Effector CD4-positive, alpha-beta T cell (primary cell): ENCODE results near the gene SYT5.
"Not testable (repeated sequence)": the region's sequence is repeated elsewhere in the genome, so short reads cannot be mapped to it uniquely, and the experiment has no call there.

Source experiments
- DNase-seq: peaks from one replicate; pipeline ENCODE4 v3.0.0-alpha.2; 2020

SYT5 gene

GRCh38 chr19:55206664-55207500 is 26.8 kb upstream of the SYT5 start:
- DNase-seq = no peak

GRCh38 chr19:55202199-55202598 is 22.1 kb upstream of the SYT5 start:
- DNase-seq = not testable (repeated sequence)

- DNase-seq = no peak
Measured at GRCh38 chr19:55199620-55200204, 19.6 kb upstream of the SYT5 start.

- no peak for DNase-seq
Measured at GRCh38 chr19:55198651-55199050, 18.6 kb upstream of the SYT5 start.

GRCh38 chr19:55197528-55197927 is 17.4 kb upstream of the SYT5 start:
- no peak for DNase-seq

- no peak for DNase-seq
Measured at GRCh38 chr19:55196803-55197202, 16.7 kb upstream of the SYT5 start.

GRCh38 chr19:55193481-55193880 is 13.4 kb upstream of the SYT5 start:
- DNase-seq = no peak

- no peak for DNase-seq
Measured at GRCh38 chr19:55189403-55189835, 9.3 kb upstream of the SYT5 start.

- DNase-seq = no peak
Measured at GRCh38 chr19:55188625-55189024, 8.5 kb upstream of the SYT5 start.

GRCh38 chr19:55186080-55186479 is 6.0 kb upstream of the SYT5 start:
- DNase-seq = no peak

GRCh38 chr19:55181740-55182139 is 1.7 kb upstream of the SYT5 start:
- DNase-seq = no peak

- DNase-seq = peak; percentile 97
Measured at GRCh38 chr19:55178781-55179599, 1.1 kb downstream of the SYT5 start.

GRCh38 chr19:55176076-55176475 is 4.0 kb downstream of the SYT5 start:
- no peak for DNase-seq

GRCh38 chr19:55175117-55175867 is 4.8 kb downstream of the SYT5 start:
- DNase-seq = no peak

- no peak for DNase-seq
Measured at GRCh38 chr19:55174425-55175116, 5.5 kb downstream of the SYT5 start.

GRCh38 chr19:55173714-55174409 is 6.2 kb downstream of the SYT5 start:
- DNase-seq = no peak

GRCh38 chr19:55173186-55173713 is 6.8 kb downstream of the SYT5 start:
- no peak for DNase-seq

- no peak for DNase-seq
Measured at GRCh38 chr19:55172741-55173140, 7.3 kb downstream of the SYT5 start.

GRCh38 chr19:55172318-55172717 is 7.8 kb downstream of the SYT5 start:
- not testable (repeated sequence) for DNase-seq

GRCh38 chr19:55171440-55171839 is 8.6 kb downstream of the SYT5 start:
- no peak for DNase-seq

GRCh38 chr19:55169136-55169535 is 11.0 kb downstream of the SYT5 start:
- DNase-seq = no peak
